Measurements from ENCODE around the gene NT5DC1. TPM values are rescaled to one million over a fixed set of nuclear protein-coding genes. Genes with fewer than 3 reads are reported as not detected.

NT5DC1 gene
- polyA plus RNA-seq, 1 donor from 2014 or later, result 1.3 TPM

DNA sequence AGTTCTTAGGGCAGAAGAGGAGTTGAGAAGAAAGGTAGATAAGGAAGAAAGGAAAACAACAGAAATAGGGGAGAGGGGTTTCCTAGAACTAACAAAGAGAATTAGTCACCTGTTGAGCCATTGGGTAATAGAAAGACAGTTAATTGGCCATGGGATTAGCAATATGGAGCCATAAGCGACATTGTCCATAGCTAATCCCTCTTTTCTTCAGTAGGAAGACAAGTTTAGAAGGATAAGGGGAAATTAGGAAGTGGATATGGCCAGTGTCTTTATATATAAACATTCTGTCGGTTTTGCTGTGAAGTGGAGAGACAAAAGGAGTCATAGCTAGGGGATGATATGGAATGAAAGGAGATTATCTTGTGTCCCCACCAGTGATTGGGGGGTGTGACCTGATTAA lies 69.2 kb downstream of the NT5DC1 start:
- no peaks in the 10 kb centered on the region for H3K9me3 ChIP-seq (ENCODE audit: low read length)
- H3K79me2 ChIP-seq (replicated peaks; ENCODE audit: insufficient read depth, low read length), result no peaks in the 10 kb centered on the region
- H3K27me3 ChIP-seq (ENCODE audit: insufficient read depth, low read depth, low read length), result no peaks in the 10 kb centered on the region
- no peak overlapping the region for H3K27ac ChIP-seq (ENCODE audit: low read length)
- H3K4me2 ChIP-seq (ENCODE audit: low read length), result no peak overlapping the region
- no peaks in the 10 kb centered on the region for H3K9me2 ChIP-seq (ENCODE audit: insufficient read depth, low read length)
- H3K4me3 ChIP-seq (ENCODE audit: low read length), result no peak overlapping the region
- no peaks in the 10 kb centered on the region for H3K36me3 ChIP-seq (ENCODE audit: insufficient read depth, low read length)
- H4K20me1 ChIP-seq (ENCODE audit: insufficient read depth), result no peaks in the 10 kb centered on the region
- no peak for TF ChIP-seq TAF1 (IDR thresholded peaks at IDR 0.05; ENCODE audit: low read depth)
- TF ChIP-seq POLR2AphosphoS5 (IDR thresholded peaks at IDR 0.05), result no peak
- TF ChIP-seq MXI1 (conservative IDR thresholded peaks at IDR 0.05; ENCODE audit: poor library complexity, severe bottlenecking), result no peak
- TF ChIP-seq, protein P1, sequence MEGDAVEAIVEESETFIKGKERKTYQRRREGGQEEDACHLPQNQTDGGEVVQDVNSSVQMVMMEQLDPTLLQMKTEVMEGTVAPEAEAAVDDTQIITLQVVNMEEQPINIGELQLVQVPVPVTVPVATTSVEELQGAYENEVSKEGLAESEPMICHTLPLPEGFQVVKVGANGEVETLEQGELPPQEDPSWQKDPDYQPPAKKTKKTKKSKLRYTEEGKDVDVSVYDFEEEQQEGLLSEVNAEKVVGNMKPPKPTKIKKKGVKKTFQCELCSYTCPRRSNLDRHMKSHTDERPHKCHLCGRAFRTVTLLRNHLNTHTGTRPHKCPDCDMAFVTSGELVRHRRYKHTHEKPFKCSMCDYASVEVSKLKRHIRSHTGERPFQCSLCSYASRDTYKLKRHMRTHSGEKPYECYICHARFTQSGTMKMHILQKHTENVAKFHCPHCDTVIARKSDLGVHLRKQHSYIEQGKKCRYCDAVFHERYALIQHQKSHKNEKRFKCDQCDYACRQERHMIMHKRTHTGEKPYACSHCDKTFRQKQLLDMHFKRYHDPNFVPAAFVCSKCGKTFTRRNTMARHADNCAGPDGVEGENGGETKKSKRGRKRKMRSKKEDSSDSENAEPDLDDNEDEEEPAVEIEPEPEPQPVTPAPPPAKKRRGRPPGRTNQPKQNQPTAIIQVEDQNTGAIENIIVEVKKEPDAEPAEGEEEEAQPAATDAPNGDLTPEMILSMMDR (IDR thresholded peaks at IDR 0.05; ENCODE audit: poor library complexity, severe bottlenecking), result no peak
- no peak for TF ChIP-seq RAD21 (conservative IDR thresholded peaks at IDR 0.05)
- no peak for TF ChIP-seq SMC3 (conservative IDR thresholded peaks at IDR 0.05; ENCODE audit: poor library complexity)
- TF ChIP-seq EP300 (conservative IDR thresholded peaks at IDR 0.05; ENCODE audit: poor library complexity, severe bottlenecking), result no peak
- H3K9ac ChIP-seq (ENCODE audit: low read length), result no peak overlapping the region
- no peaks in the 10 kb centered on the region for H3F3A ChIP-seq (ENCODE audit: insufficient read depth, low read length, poor library complexity, severe bottlenecking)
- H2AFZ ChIP-seq (ENCODE audit: low read depth, low read length), result no peak overlapping the region

DNA sequence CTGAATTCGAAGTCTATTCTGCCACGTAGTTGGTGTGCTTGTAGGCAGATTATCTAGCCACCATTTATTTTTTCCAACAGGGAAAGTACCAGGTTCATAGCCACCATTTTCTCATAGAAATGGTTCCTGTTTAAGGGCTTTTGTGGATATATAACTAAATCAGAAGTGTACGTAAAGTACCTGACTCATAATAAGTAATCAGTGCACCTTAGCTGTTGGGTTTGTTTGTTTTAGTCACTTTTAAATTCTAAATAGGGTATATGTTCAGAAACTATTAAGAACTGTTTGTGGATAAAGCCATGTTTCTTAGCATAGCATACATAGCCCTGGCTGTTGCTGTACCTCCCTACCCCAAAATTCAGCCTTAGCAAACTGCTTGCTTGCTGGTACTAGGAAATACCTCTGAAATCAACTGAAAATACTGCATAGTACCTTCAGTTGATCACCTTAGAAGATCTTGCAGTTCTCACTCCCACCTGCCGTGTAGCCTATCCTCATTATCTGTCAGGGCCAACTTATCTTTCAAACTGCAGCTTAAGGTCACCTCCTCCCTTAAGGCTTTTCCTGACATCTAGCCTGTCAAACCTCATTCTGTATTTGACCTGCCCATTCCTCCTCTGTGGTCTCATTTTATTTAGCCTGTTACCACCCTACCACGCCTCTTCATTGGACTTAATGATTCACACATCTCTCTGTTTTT lies 69.9 kb downstream of the NT5DC1 start:
- Histone ChIP-seq H3K4me2 (ENCODE audit: low read length) (no peak overlapping the region), H3K36me3 (ENCODE audit: insufficient read depth, low read length) (no peaks in the 10 kb centered on the region), H3K27me3 (ENCODE audit: insufficient read depth, low read depth, low read length) (no peaks in the 10 kb centered on the region), H4K20me1 (ENCODE audit: insufficient read depth) (no peaks in the 10 kb centered on the region), H3K4me3 (ENCODE audit: low read length) (no peak overlapping the region), H3F3A (ENCODE audit: insufficient read depth, low read length, poor library complexity, severe bottlenecking) (no peaks in the 10 kb centered on the region), H3K9me3 (ENCODE audit: low read length) (no peaks in the 10 kb centered on the region), H3K9me2 (ENCODE audit: insufficient read depth, low read length) (no peaks in the 10 kb centered on the region), H2AFZ (ENCODE audit: low read depth, low read length) (no peak overlapping the region), H3K27ac (ENCODE audit: low read length) (no peak overlapping the region), H3K79me2 (replicated peaks; ENCODE audit: insufficient read depth, low read length) (no peaks in the 10 kb centered on the region), H3K9ac (ENCODE audit: low read length) (no peak overlapping the region)
- TF ChIP-seq, protein P2, sequence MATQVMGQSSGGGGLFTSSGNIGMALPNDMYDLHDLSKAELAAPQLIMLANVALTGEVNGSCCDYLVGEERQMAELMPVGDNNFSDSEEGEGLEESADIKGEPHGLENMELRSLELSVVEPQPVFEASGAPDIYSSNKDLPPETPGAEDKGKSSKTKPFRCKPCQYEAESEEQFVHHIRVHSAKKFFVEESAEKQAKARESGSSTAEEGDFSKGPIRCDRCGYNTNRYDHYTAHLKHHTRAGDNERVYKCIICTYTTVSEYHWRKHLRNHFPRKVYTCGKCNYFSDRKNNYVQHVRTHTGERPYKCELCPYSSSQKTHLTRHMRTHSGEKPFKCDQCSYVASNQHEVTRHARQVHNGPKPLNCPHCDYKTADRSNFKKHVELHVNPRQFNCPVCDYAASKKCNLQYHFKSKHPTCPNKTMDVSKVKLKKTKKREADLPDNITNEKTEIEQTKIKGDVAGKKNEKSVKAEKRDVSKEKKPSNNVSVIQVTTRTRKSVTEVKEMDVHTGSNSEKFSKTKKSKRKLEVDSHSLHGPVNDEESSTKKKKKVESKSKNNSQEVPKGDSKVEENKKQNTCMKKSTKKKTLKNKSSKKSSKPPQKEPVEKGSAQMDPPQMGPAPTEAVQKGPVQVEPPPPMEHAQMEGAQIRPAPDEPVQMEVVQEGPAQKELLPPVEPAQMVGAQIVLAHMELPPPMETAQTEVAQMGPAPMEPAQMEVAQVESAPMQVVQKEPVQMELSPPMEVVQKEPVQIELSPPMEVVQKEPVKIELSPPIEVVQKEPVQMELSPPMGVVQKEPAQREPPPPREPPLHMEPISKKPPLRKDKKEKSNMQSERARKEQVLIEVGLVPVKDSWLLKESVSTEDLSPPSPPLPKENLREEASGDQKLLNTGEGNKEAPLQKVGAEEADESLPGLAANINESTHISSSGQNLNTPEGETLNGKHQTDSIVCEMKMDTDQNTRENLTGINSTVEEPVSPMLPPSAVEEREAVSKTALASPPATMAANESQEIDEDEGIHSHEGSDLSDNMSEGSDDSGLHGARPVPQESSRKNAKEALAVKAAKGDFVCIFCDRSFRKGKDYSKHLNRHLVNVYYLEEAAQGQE (IDR thresholded peaks at IDR 0.05; ENCODE audit: borderline replicate concordance), result no peak
- no peak for TF ChIP-seq TAF1 (IDR thresholded peaks at IDR 0.05; ENCODE audit: low read depth)
- TF ChIP-seq EZH2 (IDR thresholded peaks at IDR 0.05; ENCODE audit: borderline replicate concordance, insufficient read depth, low read length, poor library complexity, severe bottlenecking), result no peak
- TF ChIP-seq MXI1 (conservative IDR thresholded peaks at IDR 0.05; ENCODE audit: poor library complexity, severe bottlenecking), result no peak
- TF ChIP-seq EP300 (conservative IDR thresholded peaks at IDR 0.05; ENCODE audit: poor library complexity, severe bottlenecking), result no peak
- TF ChIP-seq SMC3 (conservative IDR thresholded peaks at IDR 0.05; ENCODE audit: poor library complexity), result no peak
- TF ChIP-seq RAD21 (conservative IDR thresholded peaks at IDR 0.05), result no peak
- TF ChIP-seq, protein P1 (IDR thresholded peaks at IDR 0.05; ENCODE audit: poor library complexity, severe bottlenecking), result no peak
- TF ChIP-seq POLR2AphosphoS5 (IDR thresholded peaks at IDR 0.05), result no peak
